Measurements from ENCODE around the gene CCDC85B.
"Not testable (repeated sequence)": the region's sequence is repeated elsewhere in the genome, so short reads cannot be mapped to it uniquely, and the experiment has no call there.

CCDC85B gene

DNA sequence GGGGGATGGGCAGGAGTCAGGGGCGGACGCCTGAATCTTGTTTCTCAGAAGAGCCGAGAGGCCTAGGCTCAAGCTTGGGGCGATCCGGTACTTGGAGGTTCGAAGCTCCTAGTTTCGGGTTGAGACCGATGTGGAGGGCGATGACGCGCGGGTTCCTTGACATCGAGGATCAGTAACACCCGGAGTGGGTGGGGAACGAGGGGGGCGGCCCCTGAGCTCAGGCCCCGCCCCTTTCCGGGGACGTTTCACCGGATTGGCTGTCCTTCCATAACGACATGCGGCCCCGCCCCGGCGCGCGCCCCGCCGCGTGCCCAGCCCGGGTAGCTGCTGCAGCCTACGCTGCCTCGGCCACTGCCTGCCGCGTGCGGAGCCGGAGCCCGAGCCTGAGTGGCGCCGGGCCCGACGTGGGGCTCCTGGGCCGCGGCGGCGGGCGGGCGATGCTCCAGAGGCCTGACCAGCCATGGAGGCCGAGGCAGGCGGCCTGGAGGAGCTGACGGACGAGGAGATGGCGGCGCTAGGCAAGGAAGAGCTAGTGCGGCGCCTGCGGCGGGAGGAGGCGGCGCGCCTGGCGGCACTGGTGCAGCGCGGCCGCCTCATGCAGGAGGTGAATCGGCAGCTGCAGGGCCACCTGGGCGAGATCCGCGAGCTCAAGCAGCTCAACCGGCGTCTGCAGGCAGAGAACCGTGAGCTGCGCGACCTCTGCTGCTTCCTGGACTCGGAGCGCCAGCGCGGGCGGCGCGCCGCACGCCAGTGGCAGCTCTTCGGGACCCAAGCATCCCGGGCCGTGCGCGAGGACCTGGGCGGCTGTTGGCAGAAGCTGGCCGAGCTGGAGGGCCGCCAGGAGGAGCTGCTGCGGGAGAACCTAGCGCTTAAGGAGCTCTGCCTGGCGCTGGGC is at the start of gene CCDC85B:
CCDC85B (plus strand) TSS at position 350 of the 895 bp plus-strand sequence; CDS start at position 461, 111 bp downstream.
- peak; percentile 92 for DNase-seq (ENCODE audit: low spot score)

DNA sequence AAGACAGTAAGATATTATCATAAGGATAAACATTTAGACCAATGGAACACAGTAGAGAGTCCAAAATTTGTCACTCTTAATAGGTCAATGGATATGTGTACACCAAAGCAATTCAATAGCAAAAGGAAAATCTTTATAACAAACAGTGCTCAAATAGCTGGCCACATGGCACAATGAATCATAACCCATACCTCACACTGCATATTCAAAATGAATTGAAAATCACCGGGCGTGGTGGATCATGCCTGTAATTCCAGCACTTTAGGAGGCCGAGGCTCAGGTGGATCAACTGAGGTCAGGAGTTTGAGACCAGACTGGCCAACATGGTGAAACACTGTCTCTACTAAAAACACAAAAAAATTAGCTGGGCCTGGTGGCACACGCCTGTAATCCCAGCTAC is 48.3 kb upstream of the CCDC85B start:
- DNase-seq (ENCODE audit: low spot score): no peak

DNA sequence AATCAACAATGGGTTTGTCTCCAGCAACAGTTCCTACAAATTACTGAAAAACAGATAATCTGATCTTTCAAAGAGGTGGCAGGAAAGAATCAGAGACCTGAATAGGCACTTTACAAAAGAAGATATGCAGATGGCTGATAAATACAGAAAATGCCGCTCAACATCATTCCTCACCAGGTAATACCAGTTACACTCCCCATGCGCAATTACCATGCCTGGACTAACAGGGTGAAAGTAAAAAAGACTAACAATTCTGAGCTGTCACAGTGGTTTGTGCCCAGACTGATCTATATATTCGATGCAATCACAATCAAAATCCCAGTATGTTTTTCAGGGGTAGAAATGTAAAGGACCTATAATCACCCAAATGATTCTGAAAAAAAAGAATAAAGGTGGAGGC is 46.7 kb upstream of the CCDC85B start:
- no peak for DNase-seq (ENCODE audit: low spot score)

DNA sequence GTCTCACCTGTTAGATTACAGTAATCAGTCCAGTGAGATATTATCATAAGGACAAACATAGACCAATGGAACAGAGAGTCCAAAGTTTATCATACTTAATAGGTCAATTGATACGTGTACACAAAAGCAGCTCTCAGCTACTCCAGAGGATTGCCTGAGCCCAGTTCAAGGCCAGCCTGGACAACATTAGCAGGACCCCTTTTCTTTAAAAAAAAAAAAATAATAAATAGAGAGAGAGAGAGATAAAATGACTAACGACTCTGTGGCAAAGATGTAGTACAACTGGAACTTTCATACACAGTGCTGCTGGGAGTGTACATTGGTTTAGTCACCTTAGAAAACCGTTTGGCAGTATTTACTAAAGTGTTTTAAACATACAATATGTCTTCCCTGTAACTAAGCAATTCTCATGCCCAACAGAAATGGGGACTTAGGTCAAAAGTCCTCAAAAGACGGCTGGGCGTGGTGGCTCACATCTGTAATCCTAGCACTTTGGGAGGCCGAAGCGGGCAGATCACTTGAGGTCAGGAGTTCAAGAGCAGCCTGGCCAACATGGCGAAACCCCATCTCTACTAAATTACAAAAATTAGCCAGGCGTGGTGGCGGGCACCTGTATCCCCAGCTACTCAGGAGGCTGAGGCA is 46.1 kb upstream of the CCDC85B start:
- no peak for DNase-seq (ENCODE audit: low spot score)

DNA sequence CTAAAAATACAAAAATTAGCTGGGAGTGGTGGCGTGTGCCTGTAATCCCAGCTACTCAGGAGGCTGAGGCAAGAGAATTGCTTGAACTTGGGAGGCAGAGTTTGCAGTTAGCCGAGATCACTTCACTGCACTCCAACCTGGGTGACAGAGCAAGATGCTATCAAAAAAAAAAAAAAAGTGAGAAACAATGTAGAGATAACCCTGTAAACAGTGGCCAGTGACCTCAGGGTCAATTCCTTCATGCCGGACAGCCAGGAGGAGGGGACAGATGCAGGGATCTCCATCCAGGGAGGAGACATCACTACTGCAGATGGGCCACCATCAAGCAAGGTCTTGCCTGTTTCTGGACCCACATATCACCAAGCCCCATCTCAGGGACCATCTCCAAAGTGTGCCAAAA is 42.7 kb upstream of the CCDC85B start:
- DNase-seq (ENCODE audit: low spot score): no peak

DNA sequence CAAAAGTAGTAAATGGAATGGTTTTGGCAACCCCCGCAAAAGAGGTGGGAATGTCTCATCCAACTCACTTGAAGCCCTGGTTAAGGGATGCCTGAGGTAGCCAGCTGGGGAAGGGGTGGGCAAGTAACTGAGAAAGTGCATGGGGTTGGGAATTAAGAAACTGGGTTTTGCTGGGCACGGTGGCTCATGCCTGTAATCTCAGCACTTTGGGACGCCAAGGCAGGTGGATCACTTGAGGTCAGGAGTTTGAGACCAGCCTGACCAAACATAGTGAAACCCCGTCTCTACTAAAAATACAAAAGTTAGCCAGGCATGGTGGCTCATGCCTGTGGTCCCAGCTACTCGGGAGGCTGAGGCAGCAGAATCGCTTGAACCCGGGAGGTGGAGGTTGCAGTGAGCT is 41.8 kb upstream of the CCDC85B start:
- not testable (repeated sequence) for DNase-seq (ENCODE audit: low spot score)

DNA sequence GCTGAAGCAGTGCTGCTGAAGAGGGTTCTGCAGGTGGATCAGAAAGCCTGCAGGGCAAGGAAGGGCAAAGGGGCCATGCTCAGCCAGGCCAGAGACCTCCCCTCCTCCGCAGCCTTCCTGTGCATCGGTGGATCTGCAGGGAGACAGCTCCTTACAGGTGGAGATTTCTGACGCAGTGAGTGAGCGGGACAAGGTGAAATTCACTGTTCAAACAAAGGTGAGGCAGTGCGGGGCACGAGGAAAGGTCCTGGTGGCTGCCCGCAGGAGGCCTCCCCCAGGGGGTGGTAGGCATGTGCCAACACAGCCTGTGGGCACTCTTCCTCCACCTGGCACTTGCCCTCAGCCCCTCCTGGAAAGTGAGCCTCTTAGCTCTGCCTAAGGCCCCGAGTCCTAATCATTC is 41.1 kb upstream of the CCDC85B start:
- no peak for DNase-seq (ENCODE audit: low spot score)

DNA sequence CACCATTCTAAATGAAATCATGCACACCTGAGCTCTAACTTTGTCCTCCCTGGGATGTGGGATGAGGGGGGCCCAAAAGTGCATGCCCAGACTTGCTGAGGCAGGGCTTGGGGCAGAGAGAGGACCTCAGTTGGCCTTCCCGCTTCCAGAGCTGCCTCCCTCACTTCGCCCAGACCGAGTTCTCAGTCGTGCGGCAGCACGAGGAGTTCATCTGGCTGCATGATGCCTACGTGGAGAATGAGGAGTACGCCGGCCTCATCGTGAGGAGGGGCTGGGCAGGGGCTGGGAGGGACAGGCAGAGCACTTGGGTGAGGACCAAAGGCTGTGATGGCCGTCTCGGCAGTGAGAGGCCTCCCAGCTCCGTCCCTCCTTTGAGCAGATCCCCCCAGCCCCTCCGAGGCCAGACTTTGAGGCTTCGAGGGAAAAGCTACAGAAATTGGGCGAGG is 40.7 kb upstream of the CCDC85B start:
- no peak for DNase-seq (ENCODE audit: low spot score)

DNA sequence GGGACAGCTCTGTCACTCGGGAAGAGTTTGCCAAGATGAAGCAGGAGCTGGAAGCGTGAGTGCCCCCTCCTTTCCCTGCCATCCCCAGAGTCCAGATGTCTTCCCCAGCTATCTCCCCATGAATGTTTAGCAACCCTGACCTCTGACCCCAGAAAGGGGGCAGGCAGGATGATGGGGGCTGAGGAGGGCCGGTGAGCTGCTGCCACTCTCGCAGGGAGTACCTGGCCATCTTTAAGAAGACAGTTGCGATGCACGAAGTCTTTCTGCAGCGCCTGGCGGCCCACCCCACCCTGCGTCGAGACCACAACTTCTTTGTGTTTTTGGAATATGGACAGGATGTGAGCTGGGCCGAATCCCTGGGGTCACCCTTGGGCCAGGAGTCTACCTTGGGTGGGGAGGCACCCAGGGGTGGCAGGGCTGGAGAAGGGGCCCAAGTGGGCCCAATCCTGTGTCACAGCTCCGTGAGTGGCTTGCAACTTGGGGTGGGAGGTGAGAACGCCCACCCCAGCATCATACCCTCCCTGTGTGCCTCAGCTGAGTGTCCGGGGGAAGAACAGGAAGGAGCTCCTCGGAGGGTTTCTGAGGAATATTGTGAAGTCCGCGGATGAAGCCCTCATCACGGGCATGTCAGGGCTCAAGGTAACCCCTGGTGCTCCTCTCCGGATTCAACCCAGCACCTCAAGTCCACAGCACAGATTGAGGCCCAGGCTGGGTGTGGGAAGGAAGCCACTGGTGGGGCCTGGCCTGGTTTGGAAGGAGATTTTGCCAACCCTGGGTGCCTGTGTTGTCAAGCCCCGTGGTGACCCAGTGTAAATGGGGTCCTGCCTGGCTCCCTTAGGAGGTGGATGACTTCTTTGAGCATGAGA is 40.0 kb upstream of the CCDC85B start:
- DNase-seq (ENCODE audit: low spot score): no peak

DNA sequence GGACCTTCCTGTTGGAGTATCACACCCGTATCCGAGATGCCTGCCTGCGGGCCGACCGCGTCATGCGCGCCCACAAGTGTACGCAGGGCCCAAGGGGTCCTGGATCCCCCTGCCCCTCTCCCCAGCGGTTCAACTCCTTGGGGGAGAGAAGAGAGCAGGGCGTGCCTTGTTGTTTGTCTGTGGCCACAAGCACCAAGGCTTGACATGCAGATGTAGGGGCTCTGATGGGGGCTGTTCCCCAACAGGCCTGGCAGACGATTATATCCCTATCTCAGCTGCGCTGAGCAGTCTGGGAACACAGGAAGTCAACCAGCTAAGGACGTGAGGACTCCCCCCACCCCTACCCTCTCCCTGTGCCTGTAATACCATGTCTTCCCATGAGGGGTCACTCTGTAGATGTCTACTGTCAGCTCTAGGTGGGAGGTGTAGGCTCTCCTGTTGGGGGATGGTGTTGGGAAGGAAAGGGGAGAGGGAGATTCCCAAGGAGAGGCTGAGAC is 39.3 kb upstream of the CCDC85B start:
- DNase-seq (ENCODE audit: low spot score): no peak

DNA sequence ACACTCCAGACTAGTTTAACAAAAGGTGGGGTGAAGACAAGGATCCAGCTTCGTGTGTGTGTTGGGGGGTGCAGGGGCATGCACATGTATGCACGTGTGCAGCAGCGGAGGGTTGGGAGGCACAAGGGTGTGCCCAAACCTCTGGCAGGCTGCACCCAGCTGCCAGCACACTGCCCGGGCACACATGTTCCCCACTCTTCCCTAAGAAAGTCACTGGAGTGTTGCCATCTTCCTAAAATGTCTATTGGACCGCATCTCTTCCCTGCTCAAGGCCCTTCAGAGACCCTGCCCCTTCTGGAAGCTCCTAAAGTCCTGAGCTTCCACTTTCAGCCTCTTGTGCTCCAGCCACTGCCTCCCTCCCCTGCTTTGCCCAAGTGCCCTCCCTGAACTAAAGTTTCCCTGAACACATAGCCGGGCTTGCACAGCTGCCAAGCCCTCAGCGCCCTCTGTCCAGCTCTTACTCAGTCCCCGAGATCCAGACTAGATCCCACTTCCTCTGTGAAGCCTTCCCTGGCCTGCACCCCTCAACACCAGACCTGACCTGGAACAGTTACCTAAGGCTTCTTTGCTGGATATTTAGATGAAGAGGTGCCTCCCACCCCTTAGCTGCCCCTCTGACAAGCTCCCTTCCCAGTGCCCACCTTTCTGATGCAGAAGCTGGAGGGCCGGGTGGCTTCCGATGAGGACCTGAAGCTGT is 38.5 kb upstream of the CCDC85B start:
- no peak for DNase-seq (ENCODE audit: low spot score)

DNA sequence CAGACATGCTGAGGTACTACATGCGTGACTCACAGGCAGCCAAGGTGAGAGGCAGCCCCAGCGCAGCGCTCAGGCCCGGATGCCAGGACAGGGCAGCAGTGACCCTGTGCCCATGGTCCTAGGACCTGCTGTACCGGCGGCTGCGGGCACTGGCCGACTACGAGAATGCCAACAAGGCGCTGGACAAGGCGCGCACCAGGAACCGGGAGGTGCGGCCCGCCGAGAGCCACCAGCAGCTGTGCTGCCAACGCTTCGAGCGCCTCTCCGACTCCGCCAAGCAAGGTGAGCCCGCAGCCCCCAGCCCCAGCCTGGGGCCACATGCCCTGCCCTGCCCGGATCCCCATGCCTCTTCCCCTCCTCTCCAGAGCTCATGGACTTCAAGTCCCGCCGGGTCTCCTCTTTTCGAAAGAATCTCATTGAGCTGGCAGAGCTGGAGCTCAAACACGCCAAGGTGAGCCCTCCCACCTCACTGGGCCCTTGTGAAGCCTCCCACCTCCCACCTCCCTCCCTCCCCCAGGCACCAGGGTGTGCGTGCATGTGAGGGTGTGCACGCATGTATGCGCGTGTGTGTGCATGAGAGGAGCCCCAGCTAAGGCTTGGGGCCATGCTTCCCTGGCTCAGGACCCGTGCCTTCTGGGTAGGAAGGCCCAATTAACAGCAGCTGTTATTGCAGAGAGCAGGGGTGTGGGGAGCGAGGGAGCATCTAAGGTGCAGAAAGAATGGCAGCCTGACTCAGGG is 37.8 kb upstream of the CCDC85B start:
- no peak for DNase-seq (ENCODE audit: low spot score)

DNA sequence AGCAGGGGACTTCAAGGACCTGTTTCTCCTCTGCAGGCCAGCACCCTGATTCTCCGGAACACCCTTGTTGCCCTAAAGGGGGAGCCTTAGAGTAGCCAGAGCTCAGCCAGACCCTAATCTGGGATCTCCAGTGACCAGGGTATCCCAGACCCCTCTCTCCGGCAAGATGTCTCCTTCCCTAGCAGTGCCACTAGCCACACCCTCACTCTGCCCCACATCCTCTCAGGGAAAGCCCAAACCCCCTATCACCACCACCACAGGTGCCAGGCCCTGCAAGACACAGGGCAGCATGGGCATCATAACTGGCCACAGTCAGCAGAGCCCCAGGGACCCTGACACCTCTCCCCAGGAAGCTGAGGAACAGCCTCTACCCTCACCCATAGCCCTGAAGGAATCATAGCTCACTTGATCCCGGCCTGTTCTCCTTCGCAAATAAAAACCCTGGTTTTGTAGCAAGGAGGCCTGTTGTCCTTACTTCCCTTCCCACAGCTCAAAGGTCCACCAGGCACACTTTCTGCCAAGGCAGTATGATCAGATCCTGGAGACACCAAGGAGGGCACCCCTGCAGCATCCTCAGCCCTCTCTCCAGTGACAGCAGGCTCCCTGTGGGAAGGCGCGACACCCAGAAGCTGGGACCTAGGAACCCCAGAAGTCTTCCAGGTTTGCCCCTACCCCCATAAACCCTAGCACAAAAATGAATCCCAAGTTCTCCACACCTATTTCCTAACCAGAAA is 37.1 kb upstream of the CCDC85B start:
- no peak for DNase-seq (ENCODE audit: low spot score)

DNA sequence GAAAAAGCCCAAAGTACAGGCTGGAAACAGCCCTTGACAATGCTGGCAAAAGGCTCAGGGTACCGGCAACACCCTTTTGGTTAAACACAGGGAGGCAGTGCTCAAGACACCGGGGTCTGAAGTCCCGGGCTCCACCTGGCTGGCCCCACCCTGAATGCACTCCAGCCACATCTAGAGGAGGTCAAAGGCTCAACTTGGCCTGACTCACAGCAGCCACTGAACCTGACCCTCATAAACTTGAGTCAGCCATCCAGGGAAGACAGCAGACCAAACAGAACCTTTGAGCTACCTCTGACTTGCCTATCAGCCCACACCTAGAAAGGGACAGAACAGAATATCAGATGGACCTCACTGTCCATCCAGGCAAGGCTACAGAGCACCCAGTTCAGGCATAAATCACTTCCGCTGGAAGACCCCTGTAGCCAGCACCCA is 36.3 kb upstream of the CCDC85B start:
- DNase-seq (ENCODE audit: low spot score): no peak

DNA sequence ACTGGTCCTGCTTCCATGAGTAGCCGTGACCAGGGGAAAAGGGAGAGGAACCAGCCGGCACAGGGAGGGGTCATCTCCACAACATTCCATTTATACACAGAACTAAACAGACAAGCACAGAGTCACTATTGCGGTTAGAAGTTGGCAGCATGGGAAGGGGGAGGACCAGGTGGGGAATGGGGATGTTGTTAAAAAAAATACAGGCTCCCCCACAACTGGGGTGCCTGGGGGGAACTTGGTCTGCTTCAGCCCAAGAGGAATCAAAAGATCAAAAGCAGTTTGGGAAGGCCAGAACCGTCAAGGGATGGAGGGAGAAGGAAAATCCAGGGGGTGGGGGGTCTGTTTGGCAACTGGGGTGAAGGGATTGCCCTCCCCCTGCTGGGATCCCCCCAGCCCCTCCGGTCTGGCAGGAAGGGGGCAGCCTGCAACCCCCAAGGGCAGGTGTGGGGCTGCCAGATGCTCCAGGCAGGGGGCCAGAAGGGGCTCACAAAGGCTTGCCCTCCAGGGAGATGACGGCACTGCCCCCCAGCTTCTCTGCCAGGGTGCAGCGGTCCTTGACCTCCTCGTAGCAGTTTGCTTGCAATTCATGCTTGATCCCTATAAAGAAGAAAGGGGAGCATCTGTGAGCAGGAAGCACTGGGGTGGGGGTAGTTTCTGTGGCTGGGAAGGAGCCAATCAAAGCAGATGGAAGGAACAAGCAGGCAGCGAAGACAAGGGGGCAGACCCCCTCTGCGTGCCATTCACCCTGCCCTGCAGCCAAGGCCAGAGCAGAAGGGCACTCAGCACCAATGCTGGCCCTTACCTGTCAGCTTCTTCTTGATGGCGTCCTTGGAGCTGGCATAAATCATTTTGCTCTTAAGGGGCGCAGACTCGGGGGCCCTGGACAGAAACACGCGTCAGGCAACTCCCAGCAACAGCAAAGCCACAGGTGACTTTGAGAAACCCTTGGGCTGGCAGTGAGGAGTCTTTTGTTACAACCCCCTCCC is 35.3 kb upstream of the CCDC85B start:
- DNase-seq (ENCODE audit: low spot score): no peak

DNA sequence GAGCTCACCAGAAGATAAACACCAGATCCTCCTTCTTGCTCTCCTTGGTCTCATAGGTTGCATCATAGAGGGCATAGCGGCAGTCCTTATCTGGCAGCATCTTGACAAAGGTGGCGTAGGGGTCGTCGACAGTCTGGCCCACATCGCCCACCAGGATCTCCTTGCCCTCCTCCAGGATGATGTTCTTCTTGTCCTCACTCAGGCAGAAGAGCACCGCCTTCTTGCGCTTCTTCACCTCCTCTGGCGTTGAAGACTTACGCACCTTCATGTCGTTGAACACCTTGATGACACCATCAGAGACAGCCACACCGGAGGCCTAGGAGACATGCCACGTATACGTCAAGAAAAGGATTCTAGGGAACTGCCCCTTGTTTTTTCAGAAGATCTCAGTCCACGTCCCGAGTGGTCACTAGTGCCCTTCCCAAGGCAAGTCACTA is 34.5 kb upstream of the CCDC85B start:
- no peak for DNase-seq (ENCODE audit: low spot score)

DNA sequence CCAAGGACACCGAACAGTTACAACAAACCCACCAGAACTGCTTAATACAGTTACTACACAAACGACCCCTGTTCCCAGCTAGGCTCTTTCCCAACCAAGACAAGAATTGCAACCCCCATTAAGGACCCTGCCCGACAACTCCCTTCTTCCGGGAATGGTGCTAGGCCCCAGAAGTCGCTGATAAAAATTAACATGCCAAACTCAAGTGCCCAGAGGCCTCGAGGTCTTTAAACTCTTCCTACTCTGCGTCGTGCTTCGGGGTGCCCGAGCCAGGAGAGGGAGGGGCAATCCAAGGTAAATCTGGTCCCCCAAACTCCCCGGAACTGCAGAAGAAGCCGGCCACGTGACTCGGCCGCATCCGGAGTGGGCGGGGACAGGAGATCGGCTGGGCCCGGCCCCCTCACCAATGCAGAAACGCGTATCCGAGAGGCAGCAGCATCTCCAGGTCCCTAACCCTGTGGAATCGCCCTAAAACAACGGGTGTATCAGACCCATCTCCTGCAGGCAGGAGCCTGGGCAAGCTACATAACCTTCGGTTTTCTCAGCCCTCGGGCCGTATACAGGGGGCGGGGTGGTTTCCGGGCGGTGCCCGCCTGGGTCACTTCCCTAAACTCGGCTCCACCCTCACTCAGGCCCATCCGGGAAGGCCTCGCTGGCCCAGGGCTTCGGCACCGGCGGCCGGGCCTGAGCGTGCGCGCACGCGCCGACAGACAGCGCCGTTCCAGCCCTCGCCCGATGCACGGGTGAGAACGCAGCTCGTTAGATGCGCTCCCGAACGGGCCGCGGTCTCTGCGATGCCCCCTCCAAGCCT is 33.6 kb upstream of the CCDC85B start:
- peak; percentile 66 for DNase-seq (ENCODE audit: low spot score)

DNA sequence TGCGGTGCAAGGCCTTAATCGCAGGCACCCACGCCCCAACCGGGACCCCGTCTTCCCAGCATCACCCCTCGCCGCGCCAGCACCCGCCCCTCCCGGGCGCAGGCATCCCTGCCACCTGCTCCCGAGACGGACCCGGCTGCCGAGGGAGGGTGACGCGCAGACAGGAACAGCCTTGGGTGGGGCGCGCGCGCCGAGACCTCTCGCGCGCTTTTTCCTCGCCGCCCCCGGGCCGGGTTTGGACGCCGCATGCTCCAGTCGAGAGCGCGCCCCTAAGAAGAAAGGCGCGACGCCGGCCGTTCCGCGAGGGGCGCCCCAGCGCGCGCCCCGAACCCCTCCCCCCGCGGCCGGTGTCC is 33.0 kb upstream of the CCDC85B start:
- no peak for DNase-seq (ENCODE audit: low spot score)

Data from SW480 (cell line).